ENCODE results near the gene CCR1.

DNA sequence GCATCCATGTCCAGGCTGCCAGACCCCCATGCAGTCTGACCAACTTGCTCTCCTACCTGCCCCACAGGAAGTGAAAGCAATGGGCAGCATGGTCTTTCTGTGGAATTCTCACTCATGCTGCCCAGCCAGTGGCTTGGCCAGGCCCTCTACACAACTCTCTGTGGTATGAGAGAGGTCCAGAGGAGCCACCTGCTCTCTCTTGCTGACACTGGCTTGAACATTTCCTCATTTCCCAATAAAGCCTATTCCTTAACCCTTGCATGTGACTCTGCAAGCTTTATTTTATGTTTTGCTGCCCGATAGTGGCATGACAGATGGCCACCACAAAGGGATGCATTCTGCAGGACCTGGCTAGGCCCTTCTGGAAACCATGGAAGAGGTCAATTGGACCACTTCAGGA lies 53.8 kb downstream of the CCR1 start:
- TF ChIP-seq, protein P1, sequence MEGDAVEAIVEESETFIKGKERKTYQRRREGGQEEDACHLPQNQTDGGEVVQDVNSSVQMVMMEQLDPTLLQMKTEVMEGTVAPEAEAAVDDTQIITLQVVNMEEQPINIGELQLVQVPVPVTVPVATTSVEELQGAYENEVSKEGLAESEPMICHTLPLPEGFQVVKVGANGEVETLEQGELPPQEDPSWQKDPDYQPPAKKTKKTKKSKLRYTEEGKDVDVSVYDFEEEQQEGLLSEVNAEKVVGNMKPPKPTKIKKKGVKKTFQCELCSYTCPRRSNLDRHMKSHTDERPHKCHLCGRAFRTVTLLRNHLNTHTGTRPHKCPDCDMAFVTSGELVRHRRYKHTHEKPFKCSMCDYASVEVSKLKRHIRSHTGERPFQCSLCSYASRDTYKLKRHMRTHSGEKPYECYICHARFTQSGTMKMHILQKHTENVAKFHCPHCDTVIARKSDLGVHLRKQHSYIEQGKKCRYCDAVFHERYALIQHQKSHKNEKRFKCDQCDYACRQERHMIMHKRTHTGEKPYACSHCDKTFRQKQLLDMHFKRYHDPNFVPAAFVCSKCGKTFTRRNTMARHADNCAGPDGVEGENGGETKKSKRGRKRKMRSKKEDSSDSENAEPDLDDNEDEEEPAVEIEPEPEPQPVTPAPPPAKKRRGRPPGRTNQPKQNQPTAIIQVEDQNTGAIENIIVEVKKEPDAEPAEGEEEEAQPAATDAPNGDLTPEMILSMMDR (IDR thresholded peaks at IDR 0.05; ENCODE audit: insufficient read depth, low read depth, low read length) = no peak
- no peak for TF ChIP-seq EZH2 (IDR thresholded peaks at IDR 0.05; ENCODE audit: insufficient read depth, low read length)

All from astrocyte (in vitro differentiated cells and primary cell).